Amniotic stem cell (primary cell): ENCODE measurements around the gene RAB8A.
"Not testable (repeated sequence)": the region's sequence is repeated elsewhere in the genome, so short reads cannot be mapped to it uniquely, and the experiment has no call there.

Experiments used
- DNase-seq: peaks from one replicate; lab custom pipeline; 2025; lab: John Stamatoyannopoulos, UW

Gene RAB8A

GRCh38 chr19:16078759-16079707, 32.7 kb upstream of the RAB8A start:
- DNase-seq = peak; percentile 95

- DNase-seq = no peak
Measured at GRCh38 chr19:16084067-16084685, 27.5 kb upstream of the RAB8A start.

- DNase-seq = no peak
Measured at GRCh38 chr19:16085115-16085514, 26.6 kb upstream of the RAB8A start.

- not testable (repeated sequence) for DNase-seq
Measured at GRCh38 chr19:16087404-16087803, 24.3 kb upstream of the RAB8A start.

GRCh38 chr19:16087940-16088339, 23.7 kb upstream of the RAB8A start:
- DNase-seq = no peak

GRCh38 chr19:16088351-16089009, 23.2 kb upstream of the RAB8A start:
- DNase-seq = no peak

GRCh38 chr19:16089010-16089846, 22.5 kb upstream of the RAB8A start:
- no peak for DNase-seq

- no peak for DNase-seq
Measured at GRCh38 chr19:16091546-16092475, 19.9 kb upstream of the RAB8A start.

- no peak for DNase-seq
Measured at GRCh38 chr19:16094360-16095070, 17.2 kb upstream of the RAB8A start.

- no peak for DNase-seq
Measured at GRCh38 chr19:16095071-16095571, 16.6 kb upstream of the RAB8A start.

GRCh38 chr19:16096280-16096855, 15.3 kb upstream of the RAB8A start:
- DNase-seq = no peak

GRCh38 chr19:16098416-16098768, 13.3 kb upstream of the RAB8A start:
- no peak for DNase-seq

- DNase-seq = no peak
Measured at GRCh38 chr19:16098821-16099220, 12.9 kb upstream of the RAB8A start.

- DNase-seq = not testable (repeated sequence)
Measured at GRCh38 chr19:16099314-16099965, 12.2 kb upstream of the RAB8A start.

- no peak for DNase-seq
Measured at GRCh38 chr19:16100524-16100923, 11.2 kb upstream of the RAB8A start.

GRCh38 chr19:16104722-16105121, 7.0 kb upstream of the RAB8A start:
- no peak for DNase-seq

GRCh38 chr19:16106121-16106520, 5.6 kb upstream of the RAB8A start:
- no peak for DNase-seq

- no peak for DNase-seq
Measured at GRCh38 chr19:16111909-16112752, 442 bp downstream of the RAB8A start.
